CD4-positive, alpha-beta T cell treated with Interleukin-4 for 4 hours (primary cell): ENCODE data around the gene BLMH.

Source experiments
- DNase-seq: peaks from one replicate; pipeline ENCODE4 v3.0.0-alpha.2; 2020

The BLMH gene

DNA sequence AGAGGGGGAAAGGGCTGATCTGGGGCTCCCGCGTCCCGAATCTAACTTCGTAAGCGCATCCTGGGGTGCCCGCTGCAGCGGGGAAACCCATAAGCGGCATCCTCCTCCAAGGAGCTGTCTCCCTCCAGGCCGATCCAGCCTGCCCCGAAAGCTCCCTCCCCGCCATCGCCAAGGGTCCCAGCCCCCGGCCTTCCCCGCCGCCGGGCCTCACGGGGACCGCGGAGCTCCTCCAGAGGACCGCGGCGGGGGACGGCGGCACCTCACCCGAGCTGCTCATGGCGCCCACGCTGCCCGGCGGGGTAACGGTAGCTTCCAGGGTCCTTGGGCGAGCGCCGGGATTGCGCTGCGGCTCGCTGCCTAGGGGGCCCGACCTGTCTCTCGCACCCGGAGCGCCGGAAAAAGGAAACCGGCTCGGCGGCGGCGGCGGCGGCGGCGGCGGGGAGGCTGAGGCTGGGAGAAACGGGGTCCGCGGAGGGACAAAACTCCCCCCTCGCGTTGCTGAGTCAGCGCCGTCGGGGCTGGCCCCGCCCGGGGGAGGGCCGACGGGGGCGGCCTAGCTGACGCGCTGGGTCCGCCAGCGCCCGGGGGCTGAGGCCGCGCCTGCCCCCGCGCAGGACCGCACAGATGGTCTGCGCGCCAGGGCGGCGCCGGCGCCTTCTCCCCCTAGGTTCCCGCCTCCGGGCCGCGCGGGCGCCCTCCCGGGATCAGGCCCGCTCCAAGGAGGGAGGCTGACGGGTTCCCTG is at the start of gene BLMH:
Gene BLMH, minus strand, starts transcription at position 402 of the 743 bp plus-strand sequence. Its CDS starts 125 bp downstream, at position 277.
- peak; percentile 83 for DNase-seq

- DNase-seq, result no peak
These were observed 49.1 kb upstream of the BLMH start for GRCh38 chr17:30340801-30341356.

DNA sequence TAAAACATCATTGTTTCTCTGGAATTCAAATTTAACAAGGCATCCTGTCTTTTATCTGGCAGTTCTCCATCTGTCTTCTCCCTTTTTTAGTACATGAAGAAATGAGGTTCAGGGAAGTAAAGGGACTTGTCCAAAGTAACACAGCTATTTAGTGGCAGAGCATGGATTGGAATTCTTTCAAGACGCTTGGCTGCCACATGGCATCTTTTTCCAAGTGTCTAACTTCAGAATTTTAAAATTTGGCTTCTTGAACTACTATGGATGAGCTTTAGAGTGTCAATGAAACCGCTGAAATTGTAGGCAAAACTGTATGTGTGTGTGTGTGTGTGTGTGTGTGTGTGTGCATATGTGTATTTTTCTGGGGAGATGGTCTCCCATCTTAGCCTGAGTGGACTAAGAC is 47.3 kb upstream of the BLMH start:
- no peak for DNase-seq

GRCh38 chr17:30337393-30337999 is 45.8 kb upstream of the BLMH start:
- DNase-seq, result no peak

GRCh38 chr17:30336369-30337171 is 44.8 kb upstream of the BLMH start:
- DNase-seq, result peak; percentile 74

DNA sequence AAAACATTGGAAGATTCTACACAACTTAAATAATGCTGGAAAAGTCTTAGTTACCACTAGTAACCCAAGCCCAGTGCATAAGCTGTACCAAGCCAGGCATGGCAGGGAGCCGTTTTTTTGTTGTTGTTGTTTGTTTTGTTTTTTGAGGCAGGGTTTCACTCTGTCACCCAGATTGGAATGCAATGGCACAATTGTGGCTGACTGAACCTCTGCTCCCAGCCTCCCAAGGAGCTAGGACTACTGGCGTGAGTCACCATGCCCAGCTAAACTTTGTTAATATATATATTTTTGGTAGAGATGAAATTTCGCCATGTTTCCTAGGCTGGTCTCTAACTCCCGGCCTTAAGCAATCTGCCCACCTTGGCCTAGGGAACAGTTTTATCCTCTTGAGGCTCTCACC is 42.7 kb upstream of the BLMH start:
- no peak for DNase-seq

GRCh38 chr17:30333503-30334360 is 42.0 kb upstream of the BLMH start, which contains the start of gene TMIGD1:
TSS of gene TMIGD1 (minus strand) at chr17:30334057. CDS start at chr17:30332133, 1,924 bp downstream.
- DNase-seq, result no peak

DNA sequence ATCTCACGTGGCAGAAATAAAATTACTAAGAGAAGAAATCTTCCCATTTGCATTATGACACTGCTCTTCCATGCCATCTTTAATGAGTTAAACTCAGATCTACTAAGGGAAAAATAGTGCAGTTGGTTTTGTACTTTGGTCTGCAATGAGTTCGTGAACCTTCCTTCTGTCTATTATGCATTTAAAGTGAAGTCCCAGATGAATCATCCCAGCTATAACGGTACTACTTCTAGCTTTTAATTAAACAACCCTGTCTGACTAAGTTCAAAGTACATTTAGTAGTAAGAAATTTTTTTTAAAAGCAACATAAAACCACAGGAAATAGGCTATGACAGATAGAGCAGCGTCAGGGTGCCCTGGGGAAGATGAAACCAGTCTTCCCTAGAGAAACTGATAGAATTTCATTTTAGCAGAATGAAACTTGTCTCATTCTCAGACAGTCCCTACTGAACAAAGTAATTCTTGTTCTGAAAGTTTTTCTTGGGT is 40.4 kb upstream of the BLMH start:
- peak; percentile 87 for DNase-seq

DNA sequence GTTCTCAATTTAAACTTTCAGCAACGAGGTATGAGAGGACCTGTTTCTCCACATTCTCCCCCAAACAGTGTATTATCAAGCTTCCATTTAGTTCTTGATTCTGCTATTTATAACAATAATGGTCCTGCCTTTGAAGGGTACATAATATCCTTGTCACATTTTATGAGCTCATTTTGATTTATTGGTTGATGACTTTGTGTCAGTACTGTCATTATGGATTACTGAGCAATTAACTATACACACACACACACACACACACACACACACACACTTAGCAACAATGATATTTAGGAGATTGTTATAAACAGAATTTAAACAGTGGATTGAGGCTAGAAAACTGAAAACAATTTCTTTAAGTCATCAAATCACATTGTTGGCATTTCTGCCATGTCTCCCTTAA is 35.1 kb upstream of the BLMH start:
- no peak for DNase-seq

DNA sequence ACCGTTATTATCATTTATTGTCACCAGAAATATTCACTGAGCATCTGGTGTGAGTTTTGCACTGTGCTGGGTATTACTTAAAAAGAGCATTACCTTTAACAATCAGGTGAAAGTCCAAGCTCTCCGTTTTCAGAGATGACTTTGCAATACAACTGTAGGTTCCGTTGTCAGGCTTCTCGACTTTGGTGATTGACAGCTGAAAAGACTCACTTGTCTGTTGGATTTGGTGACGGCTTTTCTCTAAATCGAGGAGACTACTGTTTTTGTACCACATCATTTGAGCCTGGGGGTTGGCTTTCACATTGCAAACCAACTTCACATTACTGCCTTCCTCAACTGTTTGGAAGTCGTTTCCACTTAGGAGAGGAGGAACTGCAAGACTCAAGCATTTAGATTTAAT is 33.0 kb upstream of the BLMH start:
- DNase-seq, result no peak

DNA sequence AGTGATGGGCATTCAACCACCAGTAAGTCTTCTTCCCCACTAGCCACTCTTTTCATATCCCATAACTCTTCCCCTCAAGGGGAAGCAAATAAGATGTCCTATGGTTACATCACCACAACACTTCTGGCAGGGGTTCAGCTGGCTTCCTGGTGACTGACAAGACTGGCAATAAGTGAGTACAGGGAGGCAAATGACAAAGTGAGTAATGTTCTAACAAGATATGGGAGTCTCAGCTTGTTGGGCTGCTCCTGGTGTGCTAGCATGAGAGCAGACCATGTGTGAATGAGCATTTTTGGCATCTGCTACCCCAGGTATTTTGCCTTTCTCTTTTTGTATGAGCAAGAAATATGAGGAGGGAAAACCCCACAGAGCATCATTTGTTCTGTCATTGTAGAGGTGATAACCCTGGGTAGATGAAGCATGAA is 32.2 kb upstream of the BLMH start:
- peak; percentile 66 for DNase-seq

- DNase-seq, result peak; percentile 72
These were observed 31.6 kb upstream of the BLMH start for GRCh38 chr17:30323262-30323894.

- DNase-seq, result no peak
These were observed 29.6 kb upstream of the BLMH start for GRCh38 chr17:30321314-30321713.

GRCh38 chr17:30318155-30318554 is 26.4 kb upstream of the BLMH start:
- DNase-seq, result no peak

- no peak for DNase-seq
These were observed 25.0 kb upstream of the BLMH start for GRCh38 chr17:30316736-30317135.

GRCh38 chr17:30315106-30315505 is 23.4 kb upstream of the BLMH start:
- no peak for DNase-seq

DNA sequence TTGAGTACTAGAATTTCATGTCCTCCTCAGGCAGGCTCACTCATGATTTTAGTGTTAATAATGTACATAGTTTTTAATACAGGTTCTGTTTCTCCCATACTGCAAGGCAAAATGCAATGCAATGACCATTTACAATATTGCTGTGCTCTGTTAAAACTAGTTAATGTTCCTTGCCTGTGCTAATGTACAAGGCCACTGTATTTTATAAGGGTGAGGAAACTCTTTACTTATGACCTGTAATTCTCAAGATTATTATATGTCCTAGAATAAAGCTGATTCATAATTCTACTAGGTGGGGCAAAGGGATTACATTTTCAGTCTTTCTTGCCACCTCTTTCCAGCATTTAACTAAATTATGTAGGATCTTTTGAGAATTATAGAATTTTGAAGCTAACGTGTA is 22.7 kb upstream of the BLMH start:
- DNase-seq, result no peak

- no peak for DNase-seq
These were observed 20.5 kb upstream of the BLMH start for GRCh38 chr17:30312226-30312625.

DNA sequence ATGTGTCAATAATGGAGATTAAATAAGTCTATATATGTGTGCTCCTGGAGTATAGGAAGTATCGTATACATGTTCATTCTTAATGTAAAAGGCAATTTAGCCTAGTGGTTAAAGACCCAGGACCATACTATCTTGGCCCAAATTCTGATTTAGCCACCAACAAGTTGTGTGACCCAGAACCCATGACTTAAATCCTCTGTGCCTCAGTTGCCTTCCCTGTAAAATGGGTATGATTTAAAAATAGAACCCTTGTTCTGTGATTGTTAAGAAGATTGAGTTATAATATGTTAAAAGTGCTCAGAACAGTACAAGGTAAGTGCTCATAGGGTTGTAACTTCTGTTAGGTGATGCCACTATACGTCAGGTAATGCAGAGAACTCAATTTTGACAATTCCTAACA is 18.8 kb upstream of the BLMH start:
- DNase-seq, result no peak

- DNase-seq, result no peak
These were observed 17.8 kb upstream of the BLMH start for GRCh38 chr17:30309591-30309990.

DNA sequence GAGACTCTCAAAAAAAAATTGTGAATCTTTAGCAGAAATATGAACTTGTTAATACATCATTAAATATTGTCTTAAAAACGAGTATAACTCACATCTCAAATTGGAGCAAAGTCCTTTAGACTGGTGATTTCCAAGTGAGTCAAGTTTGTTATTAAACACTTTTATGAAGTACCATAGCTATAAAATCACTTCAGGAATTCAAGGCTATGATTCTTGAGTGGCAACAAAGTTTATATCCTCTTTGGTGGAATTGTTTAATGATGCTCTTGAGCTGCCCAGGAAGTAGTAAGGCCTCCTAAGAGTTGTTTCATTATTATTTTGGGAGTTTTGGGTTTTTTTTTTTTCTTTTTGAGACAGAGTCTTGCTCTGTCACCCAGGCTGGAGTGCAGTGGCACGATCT is 16.7 kb upstream of the BLMH start:
- DNase-seq, result no peak

DNA sequence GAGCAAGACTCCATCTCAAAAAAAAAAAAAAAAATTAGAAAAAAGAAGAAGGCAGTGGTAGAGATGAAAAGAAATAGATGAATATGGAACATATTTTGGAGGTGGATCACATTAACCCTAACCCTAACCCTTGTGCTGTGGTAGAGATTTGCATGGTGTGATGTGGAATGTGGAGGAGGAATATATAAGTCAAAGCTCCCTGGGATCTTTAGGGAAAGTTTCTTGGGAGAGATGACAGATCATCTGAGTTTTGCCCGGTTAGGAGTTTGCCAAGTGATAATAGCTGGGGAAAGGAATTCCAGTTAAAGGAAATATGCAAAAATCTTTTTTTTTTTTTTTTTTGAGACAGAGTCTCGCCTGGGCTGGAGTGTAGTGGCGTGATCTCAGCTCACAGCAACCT is 13.0 kb upstream of the BLMH start:
- no peak for DNase-seq
